LNCaP clone FGC (cell line): ENCODE data around the gene CASZ1.

ENCODE experiments used
- DNase-seq: peaks from one replicate; pipeline ENCODE4 v3.0.0-alpha.2; 2011; ENCODE audit warnings: low read depth
- H3K4me3 ChIP-seq: 2 replicates; pipeline ENCODE4 v1.5.1; 2011; ENCODE audit warnings: mild to moderate bottlenecking, low read depth, low read length, control low read depth
- TF ChIP-seq, protein P1 (sequence below): IDR thresholded peaks from 2 replicates; pipeline ENCODE4 v1.5.1; 2012; ENCODE audit warnings: mild to moderate bottlenecking; ENCODE audit not compliant: control insufficient read depth, insufficient read depth; ENCODE audit errors: extremely low read depth

Gene CASZ1

DNA sequence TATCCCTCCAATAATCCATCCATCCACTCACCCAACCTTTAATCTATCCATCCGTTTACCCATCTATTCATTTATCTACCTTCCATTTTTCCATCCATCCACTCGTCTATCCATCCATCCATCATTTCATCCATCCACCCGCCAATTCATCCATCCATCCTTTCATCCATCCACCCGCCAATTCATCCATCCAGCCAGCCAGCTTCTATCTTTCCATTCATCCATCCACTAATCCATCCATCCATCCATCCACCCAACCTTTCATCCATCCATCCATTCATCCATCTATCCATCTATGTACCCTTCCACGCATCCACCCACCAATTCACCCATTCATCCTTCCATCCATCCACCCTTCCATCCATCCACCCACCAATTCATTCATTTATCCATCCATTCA, 10.5 kb upstream of the CASZ1 start:
- TF ChIP-seq, protein P1, sequence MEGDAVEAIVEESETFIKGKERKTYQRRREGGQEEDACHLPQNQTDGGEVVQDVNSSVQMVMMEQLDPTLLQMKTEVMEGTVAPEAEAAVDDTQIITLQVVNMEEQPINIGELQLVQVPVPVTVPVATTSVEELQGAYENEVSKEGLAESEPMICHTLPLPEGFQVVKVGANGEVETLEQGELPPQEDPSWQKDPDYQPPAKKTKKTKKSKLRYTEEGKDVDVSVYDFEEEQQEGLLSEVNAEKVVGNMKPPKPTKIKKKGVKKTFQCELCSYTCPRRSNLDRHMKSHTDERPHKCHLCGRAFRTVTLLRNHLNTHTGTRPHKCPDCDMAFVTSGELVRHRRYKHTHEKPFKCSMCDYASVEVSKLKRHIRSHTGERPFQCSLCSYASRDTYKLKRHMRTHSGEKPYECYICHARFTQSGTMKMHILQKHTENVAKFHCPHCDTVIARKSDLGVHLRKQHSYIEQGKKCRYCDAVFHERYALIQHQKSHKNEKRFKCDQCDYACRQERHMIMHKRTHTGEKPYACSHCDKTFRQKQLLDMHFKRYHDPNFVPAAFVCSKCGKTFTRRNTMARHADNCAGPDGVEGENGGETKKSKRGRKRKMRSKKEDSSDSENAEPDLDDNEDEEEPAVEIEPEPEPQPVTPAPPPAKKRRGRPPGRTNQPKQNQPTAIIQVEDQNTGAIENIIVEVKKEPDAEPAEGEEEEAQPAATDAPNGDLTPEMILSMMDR, result no peak
- H3K4me3 ChIP-seq, result no peak overlapping the region
- DNase-seq, result no peak

GRCh38 chr1:10803971-10804820, 7.8 kb upstream of the CASZ1 start:
- no peak for DNase-seq
- H3K4me3 ChIP-seq, result 0 out of 2 replicates have a peak overlapping the region, but pooled peaks have one; percentile 6
- TF ChIP-seq, protein P1, result no peak

DNA sequence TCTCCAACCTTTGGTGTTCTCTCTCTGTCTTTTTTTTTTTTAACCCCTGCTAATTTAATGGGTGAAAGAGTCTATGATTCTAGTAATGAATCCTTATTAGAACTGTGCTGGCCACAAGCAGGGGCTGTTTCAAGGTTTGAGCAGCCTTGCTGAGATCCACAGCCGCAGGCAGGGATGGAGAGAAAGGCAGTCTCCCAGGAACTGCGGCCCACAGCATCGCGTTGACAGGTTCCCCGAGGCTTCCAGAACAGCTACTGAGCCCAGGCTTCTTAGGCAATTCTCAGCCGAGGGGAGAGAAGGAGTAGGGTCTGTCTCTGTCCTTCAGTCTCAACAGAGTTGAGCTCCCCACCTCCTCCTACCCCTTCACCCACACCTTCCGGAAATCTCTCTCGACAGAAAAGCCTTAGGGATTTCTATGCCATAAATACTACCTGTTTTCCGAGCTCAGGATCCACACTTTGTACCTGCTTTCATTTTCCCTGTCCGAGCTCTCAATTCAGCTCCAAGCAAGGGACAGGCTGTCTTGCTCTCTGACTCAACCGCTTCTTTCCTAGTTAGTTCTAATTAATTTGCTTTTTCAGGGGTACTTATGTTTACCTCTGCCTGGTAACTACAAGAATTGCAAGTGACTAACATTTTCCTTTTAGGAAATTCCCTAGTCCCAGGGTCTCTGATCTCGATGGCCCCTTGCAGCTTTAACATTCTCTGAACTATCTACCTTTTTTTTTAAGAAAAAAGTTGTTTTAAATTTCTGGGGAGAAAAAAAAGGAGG, 6.7 kb upstream of the CASZ1 start:
- no peak overlapping the region for H3K4me3 ChIP-seq
- TF ChIP-seq, protein P1, result no peak
- no peak for DNase-seq

GRCh38 chr1:10800778-10801177, 4.3 kb upstream of the CASZ1 start:
- TF ChIP-seq, protein P1, result no peak
- no peak overlapping the region for H3K4me3 ChIP-seq
- no peak for DNase-seq

GRCh38 chr1:10799726-10800125, 3.3 kb upstream of the CASZ1 start:
- no peak overlapping the region for H3K4me3 ChIP-seq
- no peak for DNase-seq
- TF ChIP-seq, protein P1, result no peak

GRCh38 chr1:10795276-10796021, 997 bp downstream of the CASZ1 start:
- DNase-seq, result no peak
- TF ChIP-seq, protein P1, result no peak
- H3K4me3 ChIP-seq, result peak overlapping the region; percentile 93
